Measurements from ENCODE around the gene IRX3. TPM values are rescaled to one million over a fixed set of nuclear protein-coding genes. Genes with fewer than 3 reads are reported as not detected.

Gene IRX3
- total RNA-seq, 1 experiment from 2014 or later: 2.4 TPM

DNA sequence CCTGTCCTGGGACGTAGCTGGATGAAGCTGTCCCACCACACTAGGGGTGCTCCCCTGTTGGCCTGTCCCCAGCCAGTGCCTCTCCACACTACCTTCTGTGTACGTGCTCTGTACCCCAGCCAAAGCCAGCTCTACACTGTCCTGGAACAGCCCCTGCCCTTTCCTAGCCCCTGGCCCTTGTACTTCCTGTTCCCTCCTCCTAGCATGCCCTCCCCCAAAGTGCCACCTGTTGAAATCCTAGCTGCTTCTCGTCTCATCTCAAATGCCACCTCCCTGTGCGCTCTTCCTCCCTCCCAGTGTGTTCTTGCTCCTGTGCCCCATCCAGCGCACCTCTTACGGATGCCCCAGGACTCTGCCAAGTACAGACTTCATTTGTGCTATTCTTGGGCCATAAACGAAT, 33.5 kb downstream of the IRX3 start:
- Histone ChIP-seq H3T11ph (ENCODE audit: low read length) (no peak overlapping the region), H4K8ac (replicated peaks; ENCODE audit: insufficient read length, low read depth, low read length) (no peak overlapping the region), H3K27me3 (ENCODE audit: insufficient read depth, low read length) (no peaks in the 10 kb centered on the region), H2BK5ac (ENCODE audit: insufficient read length, low read length) (no peak overlapping the region), H3K4me1 (ENCODE audit: insufficient read depth, low read length) (no peaks in the 10 kb centered on the region), H3K9ac (ENCODE audit: extremely low read depth, insufficient read length, low read length) (no peak overlapping the region), H3K4me2 (ENCODE audit: insufficient read depth, insufficient read length, low read length) (no peak overlapping the region), H2BK20ac (ENCODE audit: low read depth, low read length, poor library complexity, severe bottlenecking) (no peak overlapping the region), H3K79me2 (ENCODE audit: insufficient read depth, low read length) (no peaks in the 10 kb centered on the region), H3K56ac (ENCODE audit: insufficient read length, low read depth, low read length) (no peak overlapping the region), H3K18ac (ENCODE audit: insufficient read length, low read depth, low read length) (no peak overlapping the region), H3K14ac (ENCODE audit: insufficient read depth, low read length) (no peak overlapping the region), H4K20me1 (ENCODE audit: control insufficient read depth, insufficient read depth, insufficient read length) (no peaks in the 10 kb centered on the region), H2AFZ (ENCODE audit: low read length) (no peak overlapping the region), H2BK15ac (ENCODE audit: low read depth, low read length) (no peak overlapping the region), H3K4ac (ENCODE audit: low read depth, low read length) (no peak overlapping the region), H3K27ac (ENCODE audit: insufficient read length, low read depth, low read length) (no peak overlapping the region), H2AK5ac (ENCODE audit: insufficient read length, low read length) (no peak overlapping the region), H3K79me1 (ENCODE audit: insufficient read depth, low read depth, low read length, poor library complexity, severe bottlenecking) (no peaks in the 10 kb centered on the region), H3K23ac (ENCODE audit: insufficient read length, low read depth, low read length) (no peak overlapping the region), H2BK120ac (ENCODE audit: low read depth, low read length, poor library complexity, severe bottlenecking) (no peak overlapping the region), H3K23me2 (ENCODE audit: insufficient read length, low read depth, low read length, poor library complexity, severe bottlenecking) (no peaks in the 10 kb centered on the region), H4K91ac (ENCODE audit: insufficient read length, low read depth, low read length) (no peak overlapping the region), H3K9me3 (ENCODE audit: control insufficient read depth, low read depth, low read length) (no peaks in the 10 kb centered on the region), H2BK12ac (ENCODE audit: insufficient read length, low read depth, low read length) (no peak overlapping the region), H4K5ac (ENCODE audit: insufficient read length, low read depth, low read length) (no peak overlapping the region)
- Mint-ChIP-seq H3K27me3 (ENCODE audit: low read depth) (peaks cover 9% of the 10 kb centered on the region), H3K4me3 (no peak overlapping the region; a peak in 1 of 5 replicates), H3K36me3 (ENCODE audit: insufficient read depth in 1 of 3, low read depth in 3 of 3) (no peaks in the 10 kb centered on the region; a peak in 1 of 7 replicates), H3K27ac (no peak overlapping the region), H3K9me3 (peaks cover 0 to 2% of the 10 kb centered on the region in 2 experiments; a peak in 2 of 5 replicates), H3K4me1 (no peaks in the 10 kb centered on the region)
- TF ChIP-seq, protein P1, sequence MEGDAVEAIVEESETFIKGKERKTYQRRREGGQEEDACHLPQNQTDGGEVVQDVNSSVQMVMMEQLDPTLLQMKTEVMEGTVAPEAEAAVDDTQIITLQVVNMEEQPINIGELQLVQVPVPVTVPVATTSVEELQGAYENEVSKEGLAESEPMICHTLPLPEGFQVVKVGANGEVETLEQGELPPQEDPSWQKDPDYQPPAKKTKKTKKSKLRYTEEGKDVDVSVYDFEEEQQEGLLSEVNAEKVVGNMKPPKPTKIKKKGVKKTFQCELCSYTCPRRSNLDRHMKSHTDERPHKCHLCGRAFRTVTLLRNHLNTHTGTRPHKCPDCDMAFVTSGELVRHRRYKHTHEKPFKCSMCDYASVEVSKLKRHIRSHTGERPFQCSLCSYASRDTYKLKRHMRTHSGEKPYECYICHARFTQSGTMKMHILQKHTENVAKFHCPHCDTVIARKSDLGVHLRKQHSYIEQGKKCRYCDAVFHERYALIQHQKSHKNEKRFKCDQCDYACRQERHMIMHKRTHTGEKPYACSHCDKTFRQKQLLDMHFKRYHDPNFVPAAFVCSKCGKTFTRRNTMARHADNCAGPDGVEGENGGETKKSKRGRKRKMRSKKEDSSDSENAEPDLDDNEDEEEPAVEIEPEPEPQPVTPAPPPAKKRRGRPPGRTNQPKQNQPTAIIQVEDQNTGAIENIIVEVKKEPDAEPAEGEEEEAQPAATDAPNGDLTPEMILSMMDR (conservative IDR thresholded peaks at IDR 0.05): no peak
- whole genome bisulfite sequencing (ENCODE audit: extremely low coverage, insufficient read length, low lambda C conversion rate): no CpG with 5 or more reads among the region's 7 CpGs
- no peak for DNase-seq
